Brain microvascular endothelial cell (primary cell): ENCODE results near the gene CLIC5.

Experiments used
- DNase-seq: peaks from one replicate; pipeline ENCODE4 v3.0.0-alpha.2; 2020
- H3K27ac ChIP-seq: fragments of 250-450 bp; sonication (Bioruptor Pico); 2 replicates; pipeline ENCODE4 v1.5.1; 2020; ENCODE audit warnings: mild to moderate bottlenecking, moderate library complexity
- H3K27me3 ChIP-seq: fragments of 250-450 bp; sonication (Bioruptor Pico); replicated peaks from 2 replicates; pipeline ENCODE4 v1.5.1; 2020; ENCODE audit warnings: mild to moderate bottlenecking
- H3K36me3 ChIP-seq: fragments of 250-450 bp; sonication (Bioruptor Pico); replicated peaks from 2 replicates; pipeline ENCODE4 v1.5.1; 2020; ENCODE audit warnings: mild to moderate bottlenecking
- H3K4me3 ChIP-seq: 2 replicates; pipeline ENCODE4 v1.5.1; 2011; ENCODE audit warnings: low read depth, mild to moderate bottlenecking, control low read depth, low read length, moderate library complexity
- in situ Hi-C: cut with HindIII; loops from 2 replicates; pipeline ENCODE4 v1.10.0; 2017; ENCODE audit warnings: low sequenced_read_pairs, low pct_ligation_motif_present
- TF ChIP-seq, protein P1 (sequence below): IDR thresholded peaks from 2 replicates; pipeline ENCODE4 v1.5.1; 2011; ENCODE audit warnings: low read depth, mild to moderate bottlenecking, moderate library complexity, low read length, control low read depth, inconsistent platforms; ENCODE audit errors: missing control alignments

CLIC5 gene

DNA sequence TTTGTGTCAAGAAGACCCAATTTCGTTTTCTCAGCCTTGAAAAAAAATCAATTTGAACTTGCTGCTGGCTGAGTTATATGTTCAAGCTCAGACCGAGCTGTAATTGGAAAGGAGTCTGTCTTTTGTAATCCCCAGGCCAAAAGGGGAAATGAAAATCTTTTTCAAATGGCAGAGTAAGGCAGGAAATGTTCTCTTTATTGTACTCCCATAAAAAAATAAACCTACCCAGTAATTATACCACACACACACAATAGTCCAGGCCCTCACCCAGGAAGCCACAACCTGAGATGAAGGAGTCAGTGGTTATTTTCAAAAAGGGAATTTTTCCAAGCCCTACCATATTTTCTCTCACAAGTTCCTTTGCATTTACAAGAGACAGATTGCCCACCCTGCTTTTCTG lies 45.3 kb downstream of the CLIC5 start:
- H3K27me3 ChIP-seq: no peaks in the 10 kb centered on the region
- H3K36me3 ChIP-seq: no peaks in the 10 kb centered on the region
- no peak overlapping the region for H3K27ac ChIP-seq
- in situ Hi-C loops: no loop called here
- DNase-seq: no peak
- no peak overlapping the region for H3K4me3 ChIP-seq
- TF ChIP-seq, protein P1, sequence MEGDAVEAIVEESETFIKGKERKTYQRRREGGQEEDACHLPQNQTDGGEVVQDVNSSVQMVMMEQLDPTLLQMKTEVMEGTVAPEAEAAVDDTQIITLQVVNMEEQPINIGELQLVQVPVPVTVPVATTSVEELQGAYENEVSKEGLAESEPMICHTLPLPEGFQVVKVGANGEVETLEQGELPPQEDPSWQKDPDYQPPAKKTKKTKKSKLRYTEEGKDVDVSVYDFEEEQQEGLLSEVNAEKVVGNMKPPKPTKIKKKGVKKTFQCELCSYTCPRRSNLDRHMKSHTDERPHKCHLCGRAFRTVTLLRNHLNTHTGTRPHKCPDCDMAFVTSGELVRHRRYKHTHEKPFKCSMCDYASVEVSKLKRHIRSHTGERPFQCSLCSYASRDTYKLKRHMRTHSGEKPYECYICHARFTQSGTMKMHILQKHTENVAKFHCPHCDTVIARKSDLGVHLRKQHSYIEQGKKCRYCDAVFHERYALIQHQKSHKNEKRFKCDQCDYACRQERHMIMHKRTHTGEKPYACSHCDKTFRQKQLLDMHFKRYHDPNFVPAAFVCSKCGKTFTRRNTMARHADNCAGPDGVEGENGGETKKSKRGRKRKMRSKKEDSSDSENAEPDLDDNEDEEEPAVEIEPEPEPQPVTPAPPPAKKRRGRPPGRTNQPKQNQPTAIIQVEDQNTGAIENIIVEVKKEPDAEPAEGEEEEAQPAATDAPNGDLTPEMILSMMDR: no peak

DNA sequence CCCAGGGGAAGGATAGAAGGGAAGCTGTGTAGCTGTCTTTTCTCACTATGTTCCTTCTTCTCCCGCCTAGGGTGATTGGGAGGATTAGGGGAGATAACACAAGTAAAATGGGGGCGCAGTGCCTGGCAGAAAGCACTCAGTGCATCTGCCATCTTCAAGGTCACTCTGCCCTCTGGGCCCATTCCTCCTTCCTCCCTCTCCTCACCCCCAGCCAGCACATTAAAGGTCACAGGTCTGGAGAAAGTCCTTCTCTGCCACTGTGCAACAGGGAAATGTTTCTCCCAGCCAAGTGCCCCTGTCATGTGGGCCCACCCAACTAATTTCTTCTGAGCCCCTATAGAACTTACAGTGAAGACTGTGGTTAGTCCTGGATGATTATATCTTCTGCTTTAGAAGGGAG lies 45.8 kb downstream of the CLIC5 start:
- Histone ChIP-seq H3K36me3 (no peaks in the 10 kb centered on the region), H3K27ac (no peak overlapping the region), H3K4me3 (no peak overlapping the region), H3K27me3 (no peaks in the 10 kb centered on the region)
- in situ Hi-C loops: no loop called here
- DNase-seq: no peak
- TF ChIP-seq, protein P1: no peak

DNA sequence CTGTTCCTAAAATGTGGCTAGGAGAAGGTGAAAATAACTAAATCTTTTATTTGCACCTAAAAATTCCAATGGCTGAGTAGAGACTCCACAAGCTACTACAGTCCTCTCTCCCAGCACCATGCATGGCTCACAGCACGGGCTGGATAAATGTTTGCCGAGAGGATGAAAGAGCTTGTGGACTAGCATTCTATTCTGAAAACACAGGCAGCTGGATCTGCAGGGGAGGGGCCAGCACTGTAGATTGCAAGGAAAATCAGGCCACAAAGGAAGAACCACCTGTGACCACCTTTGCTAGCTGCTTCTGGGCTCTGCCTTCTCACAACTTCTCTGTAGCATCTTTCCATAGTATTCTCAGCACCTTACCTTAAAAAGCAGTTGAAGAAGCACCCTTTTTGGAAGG lies 46.6 kb downstream of the CLIC5 start:
- Histone ChIP-seq H3K36me3 (no peaks in the 10 kb centered on the region), H3K27me3 (no peaks in the 10 kb centered on the region), H3K27ac (no peak overlapping the region), H3K4me3 (no peak overlapping the region)
- in situ Hi-C loops: no loop called here
- TF ChIP-seq, protein P1: no peak
- DNase-seq: no peak

DNA sequence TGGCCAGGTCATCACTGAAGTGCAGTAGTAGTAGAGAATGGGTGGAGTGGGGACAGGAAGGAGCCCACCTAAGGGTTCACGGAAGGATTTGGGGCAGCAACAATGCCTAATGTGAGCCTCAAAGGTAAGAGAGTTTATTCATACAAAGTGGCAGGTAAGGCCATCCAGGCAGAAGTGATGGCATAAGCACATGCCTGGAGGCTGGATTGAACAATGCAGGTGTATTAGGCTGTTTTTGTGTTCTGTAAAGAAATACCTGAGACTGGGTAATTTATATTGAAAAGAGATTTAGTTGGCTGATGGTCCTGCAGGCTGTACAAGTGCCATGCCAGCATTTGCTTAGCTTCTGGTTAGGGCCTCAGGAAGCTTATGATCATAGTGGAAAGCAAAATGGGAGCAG lies 48.3 kb downstream of the CLIC5 start:
- in situ Hi-C loops: no loop called here
- DNase-seq: no peak
- H3K36me3 ChIP-seq: no peaks in the 10 kb centered on the region
- no peak overlapping the region for H3K27ac ChIP-seq
- H3K4me3 ChIP-seq: no peak overlapping the region
- H3K27me3 ChIP-seq: no peaks in the 10 kb centered on the region
- TF ChIP-seq, protein P1: no peak

DNA sequence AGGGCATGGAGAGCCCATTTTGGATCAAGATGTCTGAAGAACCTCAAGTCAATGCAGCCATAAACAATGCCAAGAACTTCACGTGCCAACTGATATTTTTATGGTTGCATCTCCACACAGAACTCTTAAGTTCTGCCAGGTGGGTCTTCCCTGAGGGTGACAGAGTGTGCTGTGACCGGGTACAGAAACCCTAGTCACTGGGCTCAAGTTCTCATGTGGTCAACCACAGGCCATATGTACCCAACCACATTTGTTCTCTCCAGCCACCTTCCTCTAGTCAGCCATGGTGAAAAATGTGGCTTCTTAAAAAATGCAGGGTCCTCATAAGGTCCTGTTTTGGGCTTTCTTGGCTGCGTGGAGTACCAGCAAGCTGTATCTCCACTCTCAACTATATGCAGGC lies 48.9 kb downstream of the CLIC5 start:
- Histone ChIP-seq H3K36me3 (no peaks in the 10 kb centered on the region), H3K27me3 (no peaks in the 10 kb centered on the region), H3K4me3 (no peak overlapping the region), H3K27ac (no peak overlapping the region)
- TF ChIP-seq, protein P1: no peak
- in situ Hi-C loops: no loop called here
- DNase-seq: no peak

DNA sequence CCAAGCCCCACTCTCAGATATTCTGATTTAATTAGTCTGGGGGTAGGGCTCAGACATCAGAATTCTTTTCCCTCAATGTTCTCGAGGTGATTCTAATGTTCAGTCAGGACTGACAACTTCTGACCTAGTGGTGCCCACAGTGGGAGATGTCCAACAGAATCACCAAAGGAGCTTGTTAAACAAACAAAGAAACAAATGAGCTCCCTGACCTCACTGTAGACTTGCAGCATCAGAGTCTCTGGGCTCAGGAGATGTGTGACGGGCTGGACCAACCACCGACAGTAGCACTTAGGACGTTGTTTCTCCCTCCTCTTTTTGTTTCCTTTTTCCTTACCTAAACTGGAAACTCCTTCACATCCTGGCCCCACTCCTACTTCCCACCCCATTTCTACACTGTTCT lies 49.3 kb downstream of the CLIC5 start:
- in situ Hi-C loops: no loop called here
- no peaks in the 10 kb centered on the region for H3K36me3 ChIP-seq
- TF ChIP-seq, protein P1: no peak
- DNase-seq: no peak
- no peak overlapping the region for H3K27ac ChIP-seq
- H3K27me3 ChIP-seq: no peaks in the 10 kb centered on the region
- no peak overlapping the region for H3K4me3 ChIP-seq
